SK-N-SH (cell line): ENCODE measurements around the gene CCND1. TPM values are rescaled to one million over a fixed set of nuclear protein-coding genes. Genes with fewer than 3 reads are reported as not detected.

ENCODE experiments used
- CTCF ChIA-PET: fragments of 300-600, 350-600 bp; formaldehyde crosslinking; extraction: SDS; loops from one replicate; lab custom pipeline; 2021; lab: Yijun Ruan, JAX
- POLR2A ChIA-PET: fragments of 350-600 bp; sonication (Branson Sonifier 250); formaldehyde crosslinking; extraction: SDS; loops from one replicate; lab custom pipeline; 2020; ENCODE audit warnings: antibody characterized with exemption, inconsistent platforms; lab: Yijun Ruan, JAX
- DNase-seq: peaks from one replicate; pipeline ENCODE4 v3.0.0; 2012
- H2AFZ ChIP-seq: fragments of 200-600 bp; sonication (generic); 2 replicates; pipeline ENCODE4 v1.8.1; 2016; ENCODE audit warnings: antibody characterized with exemption, mild to moderate bottlenecking, low read depth
- H3F3A ChIP-seq: fragments of 200-600 bp; sonication (generic); replicated peaks from 2 replicates; pipeline ENCODE3; 2016; ENCODE audit warnings: antibody characterized with exemption, mild to moderate bottlenecking; ENCODE audit not compliant: insufficient read depth
- H3K27ac ChIP-seq, 2 experiments: fragments of 200-500 bp in 1 of 2; fragments of 200-600 bp in 1 of 2; sonication (Bioruptor generic) in 1 of 2; sonication (generic), shearing (Covaris generic) in 1 of 2; 2 replicates each; pipeline versions ENCODE4 v1.5.1 to v1.6.1; 2014 to 2016; ENCODE audit warnings: low read depth in 2 of 2, inconsistent platforms in 1 of 2, low read length in 1 of 2, mild to moderate bottlenecking in 1 of 2, mixed read lengths in 1 of 2
- H3K27me3 ChIP-seq: fragments of 200-600 bp; sonication (generic), shearing (Covaris generic); 2 replicates; pipeline ENCODE4 v1.6.1; 2016; ENCODE audit warnings: mixed run types; ENCODE audit not compliant: insufficient read depth
- H3K36me3 ChIP-seq, 2 experiments: fragments of 200-500 bp in 1 of 2; fragments of 200-600 bp in 1 of 2; sonication (Bioruptor generic) in 1 of 2; sonication (generic) in 1 of 2; replicated peaks in 1 of 2; 2 replicates each; pipeline versions ENCODE3 to v1.5.1; 2014 to 2016; ENCODE audit warnings: low read length in 1 of 2, mild to moderate bottlenecking in 1 of 2; ENCODE audit not compliant: insufficient read depth in 2 of 2, control insufficient read depth in 1 of 2
- H3K4me1 ChIP-seq, 2 experiments: fragments of 200-500 bp in 1 of 2; fragments of 200-600 bp in 1 of 2; sonication (Bioruptor generic) in 1 of 2; sonication (generic), shearing (Covaris generic) in 1 of 2; 2 replicates each; pipeline versions ENCODE4 v1.5.1 to v1.6.1; 2014 to 2016; ENCODE audit warnings: low read depth in 1 of 2, low read length in 1 of 2, mixed run types in 1 of 2; ENCODE audit not compliant: insufficient read depth in 2 of 2, control insufficient read depth in 1 of 2
- H3K4me2 ChIP-seq: fragments of 200-600 bp; sonication (generic), shearing (Covaris generic); 2 replicates; pipeline ENCODE4 v1.6.1; 2017; ENCODE audit warnings: mixed run types
- H3K4me3 ChIP-seq, 2 experiments: fragments of 200-500 bp in 1 of 2; fragments of 200-600 bp in 1 of 2; sonication (Bioruptor generic) in 1 of 2; sonication (generic), shearing (Covaris generic) in 1 of 2; 2 replicates each; pipeline versions ENCODE4 v1.5.1 to v1.8.1; 2014 to 2016; ENCODE audit warnings: low read depth in 2 of 2, inconsistent platforms in 1 of 2, low read length in 1 of 2, mild to moderate bottlenecking in 1 of 2, mixed read lengths in 1 of 2, moderate library complexity in 1 of 2
- H3K79me2 ChIP-seq: fragments of 200-600 bp; sonication (generic); 2 replicates; pipeline ENCODE4 v1.8.1; 2017; ENCODE audit warnings: mild to moderate bottlenecking; ENCODE audit not compliant: insufficient read depth
- H3K9ac ChIP-seq: fragments of 200-600 bp; sonication (generic); 2 replicates; pipeline ENCODE4 v1.6.1; 2017; ENCODE audit warnings: mixed run types
- H3K9me2 ChIP-seq: fragments of 200-600 bp; sonication (generic); 2 replicates; pipeline ENCODE4 v1.6.1; 2017; ENCODE audit warnings: mixed run types
- H3K9me3 ChIP-seq: fragments of 200-600 bp; sonication (generic); 2 replicates; pipeline ENCODE4 v1.6.1; 2017; ENCODE audit warnings: mixed run types, mild to moderate bottlenecking, moderate library complexity
- H4K20me1 ChIP-seq: fragments of 200-600 bp; sonication (generic); 2 replicates; pipeline ENCODE4 v1.6.1; 2017; ENCODE audit warnings: mild to moderate bottlenecking, mixed run types; ENCODE audit not compliant: insufficient read depth
- CHD2 ChIP-seq: fragments of 150-350 bp; IDR thresholded peaks from 2 replicates; pipeline ENCODE4 v1.6.1; 2018; ENCODE audit warnings: low read length; ENCODE audit not compliant: partially characterized antibody
- CTCF ChIP-seq: fragments of 200-600 bp; sonication (generic); IDR thresholded peaks from 2 replicates; pipeline ENCODE4 v1.6.1; 2017; ENCODE audit warnings: antibody characterized with exemption, mild to moderate bottlenecking, moderate library complexity
- ELF1 ChIP-seq: IDR thresholded peaks from 2 replicates; pipeline ENCODE4 v1.4.0; 2012
- POLR2AphosphoS5 ChIP-seq: IDR thresholded peaks from 2 replicates; pipeline ENCODE4 v1.6.1; 2012; ENCODE audit warnings: low read depth, low read length
- RAD21 ChIP-seq: IDR thresholded peaks from 2 replicates; pipeline ENCODE4 v1.6.1; 2012; ENCODE audit warnings: mild to moderate bottlenecking, low read length
- RFX5 ChIP-seq: IDR thresholded peaks from 2 replicates; pipeline ENCODE4 v1.6.1; 2012; ENCODE audit warnings: mild to moderate bottlenecking, improper control_type of control experiment, low read length
- RXRA ChIP-seq: IDR thresholded peaks from 2 replicates; pipeline ENCODE4 v1.4.0; 2012; ENCODE audit warnings: low read depth, mild to moderate bottlenecking, borderline replicate concordance
- SIN3A ChIP-seq: IDR thresholded peaks from 2 replicates; pipeline ENCODE4 v1.6.1; 2012; ENCODE audit warnings: low read depth, mild to moderate bottlenecking, low read length, moderate library complexity, borderline replicate concordance
- WGBS: methylation state at CpG from one replicate; pipeline ENCODE4 v1.1.6; 2017; ENCODE audit warnings: low lambda C conversion rate; 5-methylcytosine and 5-hydroxymethylcytosine counted together
- polyA plus RNA-seq, 3 experiments: library from polyadenylated mRNA; depleted of rRNA; stranded (reverse); fragments of >200 nt; gene quantifications; 2 replicates each; pipeline ENCODE4 v1.2.3, GENCODE V29; 2012
- TF ChIP-seq, protein P1 (sequence below): IDR thresholded peaks from 2 replicates; pipeline ENCODE4 v1.4.0; 2012; ENCODE audit warnings: low read depth, borderline replicate concordance
- TF ChIP-seq, protein P2 (sequence below): IDR thresholded peaks from 2 replicates; pipeline ENCODE4 v1.4.0; 2012; ENCODE audit warnings: low read depth

The CCND1 gene
- polyA plus RNA-seq, 1 of the 3 experiments (the other 2 are of a cell fraction): 242 TPM

DNA sequence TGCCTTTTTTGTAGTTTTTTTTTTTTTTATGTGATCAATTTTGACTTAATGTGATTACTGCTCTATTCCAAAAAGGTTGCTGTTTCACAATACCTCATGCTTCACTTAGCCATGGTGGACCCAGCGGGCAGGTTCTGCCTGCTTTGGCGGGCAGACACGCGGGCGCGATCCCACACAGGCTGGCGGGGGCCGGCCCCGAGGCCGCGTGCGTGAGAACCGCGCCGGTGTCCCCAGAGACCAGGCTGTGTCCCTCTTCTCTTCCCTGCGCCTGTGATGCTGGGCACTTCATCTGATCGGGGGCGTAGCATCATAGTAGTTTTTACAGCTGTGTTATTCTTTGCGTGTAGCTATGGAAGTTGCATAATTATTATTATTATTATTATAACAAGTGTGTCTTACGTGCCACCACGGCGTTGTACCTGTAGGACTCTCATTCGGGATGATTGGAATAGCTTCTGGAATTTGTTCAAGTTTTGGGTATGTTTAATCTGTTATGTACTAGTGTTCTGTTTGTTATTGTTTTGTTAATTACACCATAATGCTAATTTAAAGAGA is 12.5 kb downstream of the CCND1 start (continued):
- TF ChIP-seq CTCF: no peak
- no peak for TF ChIP-seq RXRA
- no peak for TF ChIP-seq RAD21
- TF ChIP-seq, all 33 proteins: peak for 0

GRCh38 chr11:69654001-69654659 is 13.2 kb downstream of the CCND1 start:
- Histone ChIP-seq H4K20me1 (peaks cover 68% of the 10 kb centered on the region), H3K4me3 (no peak overlapping the region), H3K4me2 (no peak overlapping the region), H3K9me3 (no peaks in the 10 kb centered on the region), H3K27me3 (no peaks in the 10 kb centered on the region), H2AFZ (no peak overlapping the region), H3K79me2 (peaks cover 22% of the 10 kb centered on the region; the same call in 1 of the 2 replicates), H3K27ac (peak overlapping the region in 1 of 2 experiments; percentile 22; a peak in 2 of 4 replicates), H3F3A (peaks cover 66% of the 10 kb centered on the region), H3K36me3 (peaks cover 44 to 56% of the 10 kb centered on the region in 2 experiments), H3K9me2 (no peaks in the 10 kb centered on the region), H3K9ac (no peak overlapping the region), H3K4me1 (peaks cover 13 to 33% of the 10 kb centered on the region in 2 experiments; a peak in 2 of 4 replicates)
- WGBS: 86% methylated on average over 29 of the region's 38 CpGs
- peak; percentile 59 for DNase-seq
- TF ChIP-seq RAD21 (no peak), POLR2AphosphoS5 (peak; percentile 30; the same call in 1 of the 2 replicates)
- POLR2A ChIA-PET: interaction anchor here (0.9 to 1.2 kb wide), 2 partner anchors 9 to 10 kb away, joined by 3 to 4 read pairs; no protein-coding TSS in a partner anchor
- CTCF ChIA-PET: interaction anchor here (1.0 to 8.1 kb wide), 4 partner anchors 10 to 16 kb away, joined by 3 to 80 read pairs (median 6); no protein-coding TSS in a partner anchor

- Histone ChIP-seq H3K79me2 (peaks cover 14% of the 10 kb centered on the region; the same call in 1 of the 2 replicates), H3K36me3 (peaks cover 37 to 48% of the 10 kb centered on the region in 2 experiments), H3K4me1 (peaks cover 7 to 26% of the 10 kb centered on the region in 2 experiments; a peak in 2 of 4 replicates), H3K4me3 (no peak overlapping the region), H3K9me2 (no peaks in the 10 kb centered on the region), H2AFZ (no peak overlapping the region), H3K9ac (no peak overlapping the region), H3K27ac (peak overlapping the region in 1 of 2 experiments; percentile 22; a peak in 3 of 4 replicates), H3K9me3 (no peaks in the 10 kb centered on the region), H3K27me3 (no peaks in the 10 kb centered on the region), H3K4me2 (no peak overlapping the region), H4K20me1 (peaks cover 60% of the 10 kb centered on the region), H3F3A (peaks cover 59% of the 10 kb centered on the region)
- ChIA-PET POLR2A (interaction anchor here (1.0 to 1.5 kb wide), 4 partner anchors 9 to 553 kb away, joined by 3 to 6 read pairs (median 4); no protein-coding TSS in a partner anchor), CTCF (interaction anchor here (1.0 to 8.9 kb wide), 4 partner anchors 11 to 554 kb away, joined by 3 to 84 read pairs (median 55); no protein-coding TSS in a partner anchor)
- TF ChIP-seq, protein P1, sequence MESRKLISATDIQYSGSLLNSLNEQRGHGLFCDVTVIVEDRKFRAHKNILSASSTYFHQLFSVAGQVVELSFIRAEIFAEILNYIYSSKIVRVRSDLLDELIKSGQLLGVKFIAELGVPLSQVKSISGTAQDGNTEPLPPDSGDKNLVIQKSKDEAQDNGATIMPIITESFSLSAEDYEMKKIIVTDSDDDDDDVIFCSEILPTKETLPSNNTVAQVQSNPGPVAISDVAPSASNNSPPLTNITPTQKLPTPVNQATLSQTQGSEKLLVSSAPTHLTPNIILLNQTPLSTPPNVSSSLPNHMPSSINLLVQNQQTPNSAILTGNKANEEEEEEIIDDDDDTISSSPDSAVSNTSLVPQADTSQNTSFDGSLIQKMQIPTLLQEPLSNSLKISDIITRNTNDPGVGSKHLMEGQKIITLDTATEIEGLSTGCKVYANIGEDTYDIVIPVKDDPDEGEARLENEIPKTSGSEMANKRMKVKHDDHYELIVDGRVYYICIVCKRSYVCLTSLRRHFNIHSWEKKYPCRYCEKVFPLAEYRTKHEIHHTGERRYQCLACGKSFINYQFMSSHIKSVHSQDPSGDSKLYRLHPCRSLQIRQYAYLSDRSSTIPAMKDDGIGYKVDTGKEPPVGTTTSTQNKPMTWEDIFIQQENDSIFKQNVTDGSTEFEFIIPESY: 0 out of 2 replicates have a peak, but pooled peaks have one; percentile 24
- TF ChIP-seq RFX5 (no peak), CHD2 (peak; percentile 34), ELF1 (no peak), SIN3A (peak; percentile 14; the same call in 1 of the 2 replicates), POLR2AphosphoS5 (peak; percentile 9; the same call in 1 of the 2 replicates)
- TF ChIP-seq, protein P2, sequence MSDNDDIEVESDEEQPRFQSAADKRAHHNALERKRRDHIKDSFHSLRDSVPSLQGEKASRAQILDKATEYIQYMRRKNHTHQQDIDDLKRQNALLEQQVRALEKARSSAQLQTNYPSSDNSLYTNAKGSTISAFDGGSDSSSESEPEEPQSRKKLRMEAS: no peak
- WGBS: 76% methylated on average over 14 of the region's 27 CpGs
- DNase-seq: no peak
Observed at GRCh38 chr11:69654660-69655478, 13.9 kb downstream of the CCND1 start.
